ENCODE data around the gene PGF. TPM values are rescaled to one million over a fixed set of nuclear protein-coding genes. Genes with fewer than 3 reads are reported as not detected.

PGF gene
- total RNA-seq, 1 experiment from 2014 or later = 9.1 TPM

DNA sequence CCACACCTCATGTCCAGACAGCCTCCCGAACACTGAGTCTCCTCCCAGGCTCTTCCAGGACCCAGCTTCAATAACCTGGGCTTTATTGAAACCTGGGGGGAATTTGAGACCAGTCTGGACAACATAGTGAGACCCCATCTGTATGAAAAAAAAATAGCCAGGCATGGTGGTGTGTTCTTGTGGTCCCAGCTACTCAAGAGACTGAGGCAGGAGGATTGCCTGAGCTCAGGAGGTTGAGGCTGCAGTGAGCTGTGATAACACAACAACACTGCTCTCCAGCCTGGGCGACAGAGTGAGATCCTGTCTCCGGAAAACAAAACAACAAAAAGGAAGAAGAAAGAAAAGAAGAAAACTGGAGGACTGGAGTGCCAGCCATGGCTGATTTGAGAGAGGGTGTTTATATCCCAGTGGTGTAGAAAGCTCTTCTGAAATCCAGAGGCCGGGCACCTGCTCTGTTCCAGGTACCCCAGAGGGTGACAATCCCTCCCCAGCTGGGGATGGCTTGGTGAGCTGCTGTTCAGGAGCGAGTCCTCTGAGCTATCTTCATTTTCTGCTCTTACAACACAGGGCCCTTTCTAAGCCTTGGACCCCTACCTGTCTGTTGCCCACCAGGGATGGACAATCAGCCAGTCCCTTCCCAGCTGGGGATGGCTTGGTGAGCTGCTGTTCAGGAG is 6.0 kb upstream of the PGF start:
- Mint-ChIP-seq H3K36me3 (ENCODE audit: insufficient read depth, unreplicated experiment) (no peaks in the 10 kb centered on the region), H3K9me3 (ENCODE audit: unreplicated experiment) (no peaks in the 10 kb centered on the region), H3K27me3 (ENCODE audit: insufficient read depth, unreplicated experiment) (no peaks in the 10 kb centered on the region), H3K27ac (ENCODE audit: unreplicated experiment) (no peak overlapping the region), H3K4me1 (ENCODE audit: low read depth, unreplicated experiment) (peaks cover 5% of the 10 kb centered on the region), H3K4me3 (ENCODE audit: unreplicated experiment) (no peak overlapping the region)
- BruUV-seq (replicated peaks) = no TSS peak
- no peaks in the 10 kb centered on the region for H3K36me3 ChIP-seq (ENCODE audit: control insufficient read depth, insufficient read depth, low read length)
- TF ChIP-seq, protein P1, sequence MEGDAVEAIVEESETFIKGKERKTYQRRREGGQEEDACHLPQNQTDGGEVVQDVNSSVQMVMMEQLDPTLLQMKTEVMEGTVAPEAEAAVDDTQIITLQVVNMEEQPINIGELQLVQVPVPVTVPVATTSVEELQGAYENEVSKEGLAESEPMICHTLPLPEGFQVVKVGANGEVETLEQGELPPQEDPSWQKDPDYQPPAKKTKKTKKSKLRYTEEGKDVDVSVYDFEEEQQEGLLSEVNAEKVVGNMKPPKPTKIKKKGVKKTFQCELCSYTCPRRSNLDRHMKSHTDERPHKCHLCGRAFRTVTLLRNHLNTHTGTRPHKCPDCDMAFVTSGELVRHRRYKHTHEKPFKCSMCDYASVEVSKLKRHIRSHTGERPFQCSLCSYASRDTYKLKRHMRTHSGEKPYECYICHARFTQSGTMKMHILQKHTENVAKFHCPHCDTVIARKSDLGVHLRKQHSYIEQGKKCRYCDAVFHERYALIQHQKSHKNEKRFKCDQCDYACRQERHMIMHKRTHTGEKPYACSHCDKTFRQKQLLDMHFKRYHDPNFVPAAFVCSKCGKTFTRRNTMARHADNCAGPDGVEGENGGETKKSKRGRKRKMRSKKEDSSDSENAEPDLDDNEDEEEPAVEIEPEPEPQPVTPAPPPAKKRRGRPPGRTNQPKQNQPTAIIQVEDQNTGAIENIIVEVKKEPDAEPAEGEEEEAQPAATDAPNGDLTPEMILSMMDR (IDR thresholded peaks at IDR 0.05; ENCODE audit: insufficient read depth in 1 of 2, low read depth in 1 of 2, low read length in 1 of 2, severe bottlenecking in 1 of 2, unreplicated experiment in 1 of 2) = no peak
- DNase-seq = no peak
- ChIA-PET CTCF (no interaction called here), POLR2A (no interaction called here)
- H3K27me3 ChIP-seq (replicated peaks; ENCODE audit: control insufficient read depth, insufficient read depth, low read length) = no peaks in the 10 kb centered on the region
- intact Hi-C loops (cut with micrococcal nuclease; ENCODE audit: unreplicated experiment) = no loop called here
- H3K4me3 ChIP-seq (ENCODE audit: low read depth, low read length) = no peak overlapping the region
- peaks cover 6% of the 10 kb centered on the region; the same call in 1 of the 2 replicates for H3K4me1 ChIP-seq
- H3K9me3 ChIP-seq = no peaks in the 10 kb centered on the region

DNA sequence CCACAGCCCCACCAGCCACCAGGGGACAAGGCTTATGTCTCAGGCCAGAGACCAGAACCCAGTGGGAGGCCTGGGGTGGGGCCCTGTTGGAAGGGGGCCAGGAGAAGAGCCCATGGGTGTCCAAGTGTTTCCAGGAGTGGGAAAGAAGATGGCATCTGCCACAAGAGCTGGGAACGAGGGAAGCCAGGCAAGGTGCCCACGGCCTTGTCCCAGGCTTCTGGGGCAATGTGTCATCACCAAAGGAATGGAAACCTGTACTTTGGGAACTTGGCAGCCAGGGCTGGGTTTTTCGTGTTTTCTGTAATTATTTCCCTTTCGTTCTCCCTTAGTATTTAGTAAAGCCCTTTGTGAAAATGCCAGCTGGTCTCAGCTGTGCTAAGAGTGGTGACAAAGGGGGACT is 5.3 kb upstream of the PGF start:
- H3K27me3 Mint-ChIP-seq (ENCODE audit: insufficient read depth, unreplicated experiment) = no peaks in the 10 kb centered on the region
- no peak overlapping the region for H3K4me3 Mint-ChIP-seq (ENCODE audit: unreplicated experiment)
- ChIA-PET CTCF (no interaction called here), POLR2A (no interaction called here)
- Histone ChIP-seq H3K9me3 (no peaks in the 10 kb centered on the region), H3K4me3 (ENCODE audit: low read depth, low read length) (no peak overlapping the region), H3K4me1 (peaks cover 12% of the 10 kb centered on the region; the same call in 1 of the 2 replicates), H3K27me3 (replicated peaks; ENCODE audit: control insufficient read depth, insufficient read depth, low read length) (no peaks in the 10 kb centered on the region), H3K36me3 (ENCODE audit: control insufficient read depth, insufficient read depth, low read length) (no peaks in the 10 kb centered on the region)
- no TSS peak for BruUV-seq (replicated peaks)
- no peaks in the 10 kb centered on the region for H3K9me3 Mint-ChIP-seq (ENCODE audit: unreplicated experiment)
- H3K36me3 Mint-ChIP-seq (ENCODE audit: insufficient read depth, unreplicated experiment) = no peaks in the 10 kb centered on the region
- TF ChIP-seq, protein P1 (IDR thresholded peaks at IDR 0.05; ENCODE audit: insufficient read depth in 1 of 2, low read depth in 1 of 2, low read length in 1 of 2, severe bottlenecking in 1 of 2, unreplicated experiment in 1 of 2) = no peak
- no peak overlapping the region for H3K27ac Mint-ChIP-seq (ENCODE audit: unreplicated experiment)
- intact Hi-C loops (cut with micrococcal nuclease; ENCODE audit: unreplicated experiment) = no loop called here
- no peak for DNase-seq
- H3K4me1 Mint-ChIP-seq (ENCODE audit: low read depth, unreplicated experiment) = peaks cover 8% of the 10 kb centered on the region

- Mint-ChIP-seq H3K36me3 (ENCODE audit: insufficient read depth, unreplicated experiment) (no peaks in the 10 kb centered on the region), H3K27me3 (ENCODE audit: insufficient read depth, unreplicated experiment) (no peaks in the 10 kb centered on the region), H3K4me1 (ENCODE audit: low read depth, unreplicated experiment) (peaks cover 8% of the 10 kb centered on the region), H3K27ac (ENCODE audit: unreplicated experiment) (no peak overlapping the region), H3K9me3 (ENCODE audit: unreplicated experiment) (no peaks in the 10 kb centered on the region), H3K4me3 (ENCODE audit: unreplicated experiment) (no peak overlapping the region)
- TF ChIP-seq, protein P1 (IDR thresholded peaks at IDR 0.05; ENCODE audit: insufficient read depth in 1 of 2, low read depth in 1 of 2, low read length in 1 of 2, severe bottlenecking in 1 of 2, unreplicated experiment in 1 of 2) = no peak
- intact Hi-C loops (cut with micrococcal nuclease; ENCODE audit: unreplicated experiment) = no loop called here
- H3K9me3 ChIP-seq = no peaks in the 10 kb centered on the region
- H3K36me3 ChIP-seq (ENCODE audit: control insufficient read depth, insufficient read depth, low read length) = no peaks in the 10 kb centered on the region
- no peaks in the 10 kb centered on the region for H3K27me3 ChIP-seq (replicated peaks; ENCODE audit: control insufficient read depth, insufficient read depth, low read length)
- peaks cover 15% of the 10 kb centered on the region; the same call in 1 of the 2 replicates for H3K4me1 ChIP-seq
- no peak overlapping the region for H3K4me3 ChIP-seq (ENCODE audit: low read depth, low read length)
- BruUV-seq (replicated peaks) = no TSS peak
- ChIA-PET CTCF (no interaction called here), POLR2A (no interaction called here)
- DNase-seq = no peak
These were observed 4.3 kb upstream of the PGF start for GRCh38 chr14:74959596-74960180.
